Hepatocyte (in vitro differentiated cells): ENCODE data around the gene NUB1. TPM values are rescaled to one million over a fixed set of nuclear protein-coding genes. Genes with fewer than 3 reads are reported as not detected.

Experiments used
- DNase-seq: peaks from one replicate; pipeline ENCODE4 v3.0.0-alpha.2; 2016; ENCODE audit warnings: low spot score
- H2AFZ ChIP-seq: fragments of 200-600 bp; sonication (generic); 2 replicates; pipeline ENCODE4 v1.6.0; 2016; ENCODE audit warnings: antibody characterized with exemption, mild to moderate bottlenecking
- H3K27ac ChIP-seq: fragments of 200-600 bp; sonication (generic); 2 replicates; pipeline ENCODE4 v1.5.1; 2016; ENCODE audit warnings: mild to moderate bottlenecking
- H3K27me3 ChIP-seq: fragments of 200-600 bp; sonication (generic); 2 replicates; pipeline ENCODE4 v1.6.1; 2016
- H3K36me3 ChIP-seq: fragments of 200-600 bp; sonication (generic); replicated peaks from 2 replicates; pipeline ENCODE4 v1.5.1; 2016; ENCODE audit warnings: low read depth; ENCODE audit not compliant: insufficient read depth
- H3K4me1 ChIP-seq: fragments of 200-600 bp; sonication (generic); 2 replicates; pipeline ENCODE4 v1.5.1; 2016; ENCODE audit warnings: mild to moderate bottlenecking, moderate library complexity; ENCODE audit not compliant: insufficient read depth
- H3K4me2 ChIP-seq: fragments of 200-600 bp; sonication (generic); 2 replicates; pipeline ENCODE4 v1.6.0; 2016
- H3K4me3 ChIP-seq: fragments of 200-600 bp; sonication (generic); 2 replicates; pipeline ENCODE4 v1.5.1; 2016; ENCODE audit warnings: mild to moderate bottlenecking
- H3K79me2 ChIP-seq: fragments of 200-600 bp; sonication (generic); 2 replicates; pipeline ENCODE4 v1.6.0; 2017; ENCODE audit warnings: mild to moderate bottlenecking
- H3K9me2 ChIP-seq: fragments of 200-600 bp; sonication (generic); replicated peaks from 2 replicates; pipeline ENCODE4 v1.6.0; 2017; ENCODE audit warnings: mild to moderate bottlenecking; ENCODE audit not compliant: insufficient read depth
- H3K9me3 ChIP-seq: fragments of 200-600 bp; sonication (generic); 2 replicates; pipeline ENCODE4 v1.5.1; 2016; ENCODE audit warnings: low read depth, mild to moderate bottlenecking
- H4K20me1 ChIP-seq: fragments of 200-600 bp; sonication (generic); 2 replicates; pipeline ENCODE4 v1.6.0; 2016; ENCODE audit warnings: mild to moderate bottlenecking; ENCODE audit not compliant: insufficient read depth, poor library complexity, severe bottlenecking
- CTCF ChIP-seq: fragments of 200-600 bp; sonication (generic); IDR thresholded peaks from 2 replicates; pipeline ENCODE4 v1.5.1; 2016; ENCODE audit warnings: antibody characterized with exemption, mild to moderate bottlenecking; ENCODE audit not compliant: poor library complexity
- EZH2 ChIP-seq: fragments of 200-600 bp; sonication (generic); IDR thresholded peaks from 2 replicates; pipeline ENCODE4 v1.6.1; 2016; ENCODE audit warnings: antibody characterized with exemption, mild to moderate bottlenecking, borderline replicate concordance
- EZH2phosphoT487 ChIP-seq: fragments of 200-600 bp; sonication (generic); IDR thresholded peaks from one replicate; pipeline ENCODE4 v1.6.1; 2018; ENCODE audit warnings: antibody characterized with exemption, mild to moderate bottlenecking, low read depth, moderate library complexity; ENCODE audit not compliant: unreplicated experiment, severe bottlenecking
- WGBS: methylation state at CpG from one replicate; pipeline ENCODE4 v1.1.6; 2016; ENCODE audit warnings: low lambda C conversion rate; ENCODE audit errors: missing lambda C conversion rate; 5-methylcytosine and 5-hydroxymethylcytosine counted together
- polyA plus RNA-seq: library from polyadenylated mRNA; unstranded; fragments of >200 nt; fragmentation: Nextera tagmentation; extraction: Ambion mirVana; gene quantifications from 2 replicates; pipeline ENCODE4 v1.2.1, GENCODE V29; 2016
- total RNA-seq: library from RNA; depleted of rRNA; stranded (reverse); fragments of >200 nt; gene quantifications from 2 replicates; pipeline ENCODE4 v1.2.3, GENCODE V29; 2014

Gene NUB1
- total and polyA plus RNA-seq, 2 experiments from 2014 or later, result 28.4 to 38.6 TPM

DNA sequence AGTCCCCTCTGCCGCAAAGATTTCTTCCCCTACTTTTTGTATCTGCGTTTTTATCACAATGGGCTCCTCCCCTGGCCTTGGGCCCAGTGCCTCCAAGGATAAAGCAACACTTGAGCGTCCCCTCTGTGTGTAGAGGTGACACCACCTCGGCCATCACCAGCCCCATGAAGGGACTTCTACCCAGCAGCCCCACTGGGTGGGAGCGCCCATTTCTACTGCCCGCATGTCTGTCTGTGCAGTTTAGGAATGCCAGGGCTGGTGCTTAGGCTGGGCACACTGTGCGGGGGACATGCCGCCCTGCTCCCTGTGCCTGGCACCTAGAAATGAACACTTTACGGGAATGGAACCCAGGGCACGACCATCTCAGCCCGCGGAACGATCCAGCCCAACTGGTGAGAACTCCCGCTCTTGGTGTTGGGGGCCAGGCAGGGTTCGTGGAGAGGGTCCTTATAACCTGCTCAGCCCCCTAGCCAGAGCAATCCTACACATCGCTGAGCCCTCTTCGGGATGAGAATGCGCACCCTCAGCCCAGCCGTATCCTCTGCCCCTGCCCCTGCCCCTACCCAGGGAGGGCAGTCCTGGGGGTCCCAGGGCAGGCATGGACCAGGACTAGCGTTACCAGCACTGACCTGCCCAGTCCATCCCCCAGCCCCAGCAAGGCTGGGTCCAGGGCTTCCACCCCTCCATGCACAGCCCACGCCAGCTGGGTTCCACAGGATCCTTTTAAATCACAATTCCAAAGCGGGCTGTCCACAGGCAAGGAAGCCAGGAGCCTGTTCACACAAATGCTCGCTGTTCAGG, 85.5 kb downstream of the NUB1 start:
- Histone ChIP-seq H2AFZ (no peak overlapping the region), H3K4me3 (no peak overlapping the region), H3K4me2 (no peak overlapping the region), H3K27me3 (no peaks in the 10 kb centered on the region), H3K9me2 (no peaks in the 10 kb centered on the region), H3K27ac (peak overlapping the region; percentile 71), H3K36me3 (no peaks in the 10 kb centered on the region), H3K4me1 (peaks cover 23% of the 10 kb centered on the region), H3K9me3 (no peaks in the 10 kb centered on the region), H4K20me1 (no peaks in the 10 kb centered on the region), H3K79me2 (no peaks in the 10 kb centered on the region)
- no peak for DNase-seq
- WGBS, result 90% methylated on average over 20 of the region's 23 CpGs
- TF ChIP-seq EZH2 (no peak), EZH2phosphoT487 (no peak), CTCF (no peak)

DNA sequence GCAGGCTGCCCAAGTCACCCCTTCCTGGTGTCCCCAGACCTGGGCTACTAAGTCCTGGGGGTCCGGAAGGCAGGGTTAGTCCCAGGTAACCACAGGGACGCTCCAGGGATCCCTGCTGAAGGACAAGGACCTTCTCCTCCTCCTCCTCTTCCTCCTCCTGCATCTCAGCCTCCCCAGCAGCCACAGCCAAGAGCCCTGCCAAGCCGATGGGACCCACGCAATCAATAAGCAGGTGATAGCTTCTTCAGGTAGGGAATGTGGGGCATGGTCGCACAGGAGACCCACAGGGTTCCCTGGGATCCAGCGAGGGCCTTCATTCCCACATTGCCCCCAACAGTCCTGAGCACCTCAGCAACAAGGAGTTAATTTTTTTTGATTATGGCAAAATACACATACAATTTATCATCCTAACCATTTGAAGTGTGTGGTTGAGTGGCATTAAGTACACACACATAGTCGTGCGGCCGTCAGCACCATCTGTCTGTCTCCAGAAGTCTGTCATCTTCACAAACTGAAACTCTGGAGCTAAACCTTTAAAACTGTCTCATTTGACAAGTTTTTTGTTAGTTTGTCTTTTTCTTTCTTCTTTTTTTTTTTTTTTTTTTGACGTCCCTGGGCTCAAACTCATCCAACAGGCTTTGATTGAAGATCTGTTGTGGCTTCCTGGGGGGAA, 86.2 kb downstream of the NUB1 start:
- no peaks in the 10 kb centered on the region for H4K20me1 ChIP-seq
- H3K27ac ChIP-seq, result peak overlapping the region; percentile 71
- peaks cover 23% of the 10 kb centered on the region for H3K4me1 ChIP-seq
- no peak for DNase-seq
- no peaks in the 10 kb centered on the region for H3K27me3 ChIP-seq
- H3K9me2 ChIP-seq, result no peaks in the 10 kb centered on the region
- 76% methylated on average over 10 of the region's 10 CpGs for WGBS
- no peaks in the 10 kb centered on the region for H3K36me3 ChIP-seq
- H3K9me3 ChIP-seq, result no peaks in the 10 kb centered on the region
- no peaks in the 10 kb centered on the region for H3K79me2 ChIP-seq
- peak overlapping the region; percentile 38 for H3K4me2 ChIP-seq
- no peak overlapping the region for H2AFZ ChIP-seq
- TF ChIP-seq EZH2phosphoT487, result no peak
- no peak for TF ChIP-seq EZH2
- TF ChIP-seq CTCF, result no peak
- H3K4me3 ChIP-seq, result no peak overlapping the region

Other genes with a start within 250 kb of the NUB1 start
- not detected in 2 replicates for gene GBX1, start 174.1 kb upstream of the NUB1 start, total RNA-seq
- not detected in 2 replicates for gene GBX1, start 174.1 kb upstream of the NUB1 start, polyA plus RNA-seq
- gene ASB10, start 154.6 kb upstream of the NUB1 start, total RNA-seq, result not detected in 2 replicates
- not detected in 2 replicates for gene ASB10, start 154.6 kb upstream of the NUB1 start, polyA plus RNA-seq
- not detected in 2 replicates for gene H2BK1, start 131.3 kb upstream of the NUB1 start, total RNA-seq
- not detected in 2 replicates for gene H2BK1, start 131.3 kb upstream of the NUB1 start, polyA plus RNA-seq
- gene ABCF2, start 114.6 kb upstream of the NUB1 start, total RNA-seq, result 35.3 and 35.8 TPM in 2 replicates
- 25.6 and 32.9 TPM in 2 replicates for gene ABCF2, start 114.6 kb upstream of the NUB1 start, polyA plus RNA-seq
- gene CHPF2, start 109.3 kb upstream of the NUB1 start, total RNA-seq, result 36.9 and 51.0 TPM in 2 replicates
- gene CHPF2, start 109.3 kb upstream of the NUB1 start, polyA plus RNA-seq, result 68.2 and 70.0 TPM in 2 replicates
- 38.0 and 42.4 TPM in 2 replicates for gene SMARCD3, start 93.1 kb upstream of the NUB1 start, total RNA-seq
- gene SMARCD3, start 93.1 kb upstream of the NUB1 start, polyA plus RNA-seq, result 73.1 and 111 TPM in 2 replicates
- gene WDR86, start 68.2 kb downstream of the NUB1 start, total RNA-seq, result 10.6 and 15.5 TPM in 2 replicates
- 12.4 and 19.1 TPM in 2 replicates for gene WDR86, start 68.2 kb downstream of the NUB1 start, polyA plus RNA-seq
- not detected in 2 replicates for gene CRYGN, start 98.3 kb downstream of the NUB1 start, total RNA-seq
- gene CRYGN, start 98.3 kb downstream of the NUB1 start, polyA plus RNA-seq, result 0.24 and 0.64 TPM in 2 replicates
- gene RHEB, start 178.1 kb downstream of the NUB1 start, total RNA-seq, result 105 and 111 TPM in 2 replicates
- gene RHEB, start 178.1 kb downstream of the NUB1 start, polyA plus RNA-seq, result 135 and 142 TPM in 2 replicates